ENCODE results near the gene CYP21A2. TPM values are rescaled to one million over a fixed set of nuclear protein-coding genes. Genes with fewer than 3 reads are reported as not detected.

The CYP21A2 gene
- total and polyA plus RNA-seq, 10 of the 15 experiments (the other 5 are each of a cell fraction or from before 2014, with no cell fraction given), result 0.04 to 0.92 (median 0.23) TPM; not detected in 7

GRCh38 chr6:32084780-32085179 is 46.6 kb downstream of the CYP21A2 start:
- SMC1A ChIA-PET (ENCODE audit: uncharacterized antibody, unreplicated experiment), result interaction anchor here (0.5 kb wide), 1 partner anchor 166 kb away, joined by 3 read pairs; no protein-coding TSS in a partner anchor

More at GRCh38 chr6:32084780-32085179, 46.6 kb downstream of the CYP21A2 start:
- ChIA-PET RAD21 (ENCODE audit: unreplicated experiment) (no interaction called here), CTCF (no interaction called here), POLR2A (no interaction called here)
- FAIRE-seq, result no peak
- H3K79me2 ChIP-seq (ENCODE audit: control insufficient read depth, insufficient read depth, low read length), result no peaks in the 10 kb centered on the region
- no peaks in the 10 kb centered on the region for H3K36me3 ChIP-seq (ENCODE audit: control insufficient read depth in 2 of 2, insufficient read depth in 2 of 2, low read length in 1 of 2)
- in situ Hi-C loops (cut with MboI) (no loop called here), intact Hi-C loops (cut with micrococcal nuclease; ENCODE audit: unreplicated experiment) (no loop called here)
- H3K9me3 ChIP-seq (replicated peaks; ENCODE audit: control insufficient read depth, insufficient read depth, low read length), result no peaks in the 10 kb centered on the region
- no TSS peak for BruUV-seq (replicated peaks)
- no peak overlapping the region for H3K9ac ChIP-seq (ENCODE audit: control insufficient read depth, insufficient read depth, low read length)
- H3K4me3 ChIP-seq, result no peak overlapping the region
- no peak overlapping the region for H2AFZ ChIP-seq (ENCODE audit: control insufficient read depth, low read depth, low read length)
- TF ChIP-seq, protein P1, sequence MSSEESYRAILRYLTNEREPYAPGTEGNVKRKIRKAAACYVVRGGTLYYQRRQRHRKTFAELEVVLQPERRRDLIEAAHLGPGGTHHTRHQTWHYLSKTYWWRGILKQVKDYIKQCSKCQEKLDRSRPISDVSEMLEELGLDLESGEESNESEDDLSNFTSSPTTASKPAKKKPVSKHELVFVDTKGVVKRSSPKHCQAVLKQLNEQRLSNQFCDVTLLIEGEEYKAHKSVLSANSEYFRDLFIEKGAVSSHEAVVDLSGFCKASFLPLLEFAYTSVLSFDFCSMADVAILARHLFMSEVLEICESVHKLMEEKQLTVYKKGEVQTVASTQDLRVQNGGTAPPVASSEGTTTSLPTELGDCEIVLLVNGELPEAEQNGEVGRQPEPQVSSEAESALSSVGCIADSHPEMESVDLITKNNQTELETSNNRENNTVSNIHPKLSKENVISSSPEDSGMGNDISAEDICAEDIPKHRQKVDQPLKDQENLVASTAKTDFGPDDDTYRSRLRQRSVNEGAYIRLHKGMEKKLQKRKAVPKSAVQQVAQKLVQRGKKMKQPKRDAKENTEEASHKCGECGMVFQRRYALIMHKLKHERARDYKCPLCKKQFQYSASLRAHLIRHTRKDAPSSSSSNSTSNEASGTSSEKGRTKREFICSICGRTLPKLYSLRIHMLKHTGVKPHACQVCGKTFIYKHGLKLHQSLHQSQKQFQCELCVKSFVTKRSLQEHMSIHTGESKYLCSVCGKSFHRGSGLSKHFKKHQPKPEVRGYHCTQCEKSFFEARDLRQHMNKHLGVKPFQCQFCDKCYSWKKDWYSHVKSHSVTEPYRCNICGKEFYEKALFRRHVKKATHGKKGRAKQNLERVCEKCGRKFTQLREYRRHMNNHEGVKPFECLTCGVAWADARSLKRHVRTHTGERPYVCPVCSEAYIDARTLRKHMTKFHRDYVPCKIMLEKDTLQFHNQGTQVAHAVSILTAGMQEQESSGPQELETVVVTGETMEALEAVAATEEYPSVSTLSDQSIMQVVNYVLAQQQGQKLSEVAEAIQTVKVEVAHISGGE (CRISPR knock-in tag; IDR thresholded peaks at IDR 0.05), result no peak
- no peak for TF ChIP-seq ATF3 (IDR thresholded peaks at IDR 0.05; ENCODE audit: borderline replicate concordance, extremely low read depth, low read depth, low read length)
- TF ChIP-seq ZBED1 (IDR thresholded peaks at IDR 0.05; ENCODE audit: borderline replicate concordance), result no peak
- TF ChIP-seq HCFC1 (IDR thresholded peaks at IDR 0.05; ENCODE audit: low read length), result no peak
- TF ChIP-seq SKIL (IDR thresholded peaks at IDR 0.05; ENCODE audit: low read depth, poor library complexity, severe bottlenecking), result no peak
- TF ChIP-seq, protein P2, sequence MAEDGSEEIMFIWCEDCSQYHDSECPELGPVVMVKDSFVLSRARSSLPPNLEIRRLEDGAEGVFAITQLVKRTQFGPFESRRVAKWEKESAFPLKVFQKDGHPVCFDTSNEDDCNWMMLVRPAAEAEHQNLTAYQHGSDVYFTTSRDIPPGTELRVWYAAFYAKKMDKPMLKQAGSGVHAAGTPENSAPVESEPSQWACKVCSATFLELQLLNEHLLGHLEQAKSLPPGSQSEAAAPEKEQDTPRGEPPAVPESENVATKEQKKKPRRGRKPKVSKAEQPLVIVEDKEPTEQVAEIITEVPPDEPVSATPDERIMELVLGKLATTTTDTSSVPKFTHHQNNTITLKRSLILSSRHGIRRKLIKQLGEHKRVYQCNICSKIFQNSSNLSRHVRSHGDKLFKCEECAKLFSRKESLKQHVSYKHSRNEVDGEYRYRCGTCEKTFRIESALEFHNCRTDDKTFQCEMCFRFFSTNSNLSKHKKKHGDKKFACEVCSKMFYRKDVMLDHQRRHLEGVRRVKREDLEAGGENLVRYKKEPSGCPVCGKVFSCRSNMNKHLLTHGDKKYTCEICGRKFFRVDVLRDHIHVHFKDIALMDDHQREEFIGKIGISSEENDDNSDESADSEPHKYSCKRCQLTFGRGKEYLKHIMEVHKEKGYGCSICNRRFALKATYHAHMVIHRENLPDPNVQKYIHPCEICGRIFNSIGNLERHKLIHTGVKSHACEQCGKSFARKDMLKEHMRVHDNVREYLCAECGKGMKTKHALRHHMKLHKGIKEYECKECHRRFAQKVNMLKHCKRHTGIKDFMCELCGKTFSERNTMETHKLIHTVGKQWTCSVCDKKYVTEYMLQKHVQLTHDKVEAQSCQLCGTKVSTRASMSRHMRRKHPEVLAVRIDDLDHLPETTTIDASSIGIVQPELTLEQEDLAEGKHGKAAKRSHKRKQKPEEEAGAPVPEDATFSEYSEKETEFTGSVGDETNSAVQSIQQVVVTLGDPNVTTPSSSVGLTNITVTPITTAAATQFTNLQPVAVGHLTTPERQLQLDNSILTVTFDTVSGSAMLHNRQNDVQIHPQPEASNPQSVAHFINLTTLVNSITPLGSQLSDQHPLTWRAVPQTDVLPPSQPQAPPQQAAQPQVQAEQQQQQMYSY (CRISPR knock-in tag; IDR thresholded peaks at IDR 0.05), result no peak
- WGBS (ENCODE audit: insufficient coverage, insufficient replicate concordance, low lambda C conversion rate, missing lambda C conversion rate), result 73% methylated on average over 2 of the region's 2 CpGs
- DNase-seq (ENCODE audit: low read depth, low spot score), result no peak
- ATAC-seq, result no peak
- H4K20me1 ChIP-seq (ENCODE audit: control insufficient read depth, insufficient read depth), result no peaks in the 10 kb centered on the region
- peaks cover 16% of the 10 kb centered on the region for H3K4me1 ChIP-seq (ENCODE audit: control insufficient read depth, insufficient read depth, low read length)
- H3K4me2 ChIP-seq (ENCODE audit: control insufficient read depth, insufficient read depth), result no peak overlapping the region
- no peak overlapping the region for H3K27ac ChIP-seq (ENCODE audit: control insufficient read depth, insufficient read depth)
- H3K27me3 ChIP-seq (replicated peaks in 1 of 2; ENCODE audit: control insufficient read depth in 2 of 2, insufficient read depth in 2 of 2, low read length in 1 of 2), result peaks cover 3 to 8% of the 10 kb centered on the region in 2 experiments; a peak in 3 of 4 replicates
